ENCODE results near the gene RNF227.

DNA sequence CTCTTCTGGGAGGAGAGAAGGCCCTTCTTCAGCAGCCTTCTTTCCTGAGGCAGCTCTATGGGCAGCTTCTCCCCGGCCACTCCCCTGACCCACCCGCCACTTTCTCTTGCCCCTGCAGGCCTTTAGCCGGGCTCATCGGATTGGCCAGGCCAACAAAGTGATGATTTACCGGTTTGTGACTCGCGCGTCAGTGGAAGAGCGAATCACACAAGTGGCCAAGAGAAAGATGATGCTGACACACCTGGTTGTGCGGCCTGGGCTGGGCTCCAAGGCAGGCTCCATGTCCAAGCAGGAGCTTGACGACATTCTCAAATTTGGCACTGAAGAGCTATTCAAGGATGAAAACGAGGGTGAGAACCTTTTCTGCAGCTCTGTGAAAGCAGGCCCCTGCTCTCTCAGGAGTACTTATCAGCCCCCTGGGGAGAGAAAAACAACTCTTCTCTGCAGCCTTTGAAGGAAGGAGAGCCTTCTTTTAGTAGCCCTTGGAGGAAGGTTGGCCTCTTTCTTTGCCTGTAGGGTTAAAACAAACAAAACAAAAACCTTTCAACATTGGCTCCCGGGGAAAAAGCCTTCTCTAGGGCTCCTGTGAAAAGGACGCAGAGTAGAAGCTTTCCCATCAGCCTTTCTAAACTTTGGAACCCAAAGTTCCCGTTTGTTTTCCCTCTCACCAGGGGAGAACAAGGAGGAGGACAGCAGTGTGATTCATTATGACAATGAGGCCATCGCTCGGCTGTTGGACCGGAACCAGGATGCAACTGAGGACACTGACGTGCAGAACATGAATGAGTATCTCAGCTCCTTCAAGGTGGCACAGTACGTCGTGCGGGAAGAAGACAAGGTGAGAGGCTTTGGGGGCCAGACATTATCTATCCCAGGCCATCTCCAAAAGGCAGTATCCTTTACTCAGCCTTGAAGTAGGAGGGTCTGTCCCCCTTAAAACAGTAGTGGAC, 12.7 kb downstream of the RNF227 start:
- TF ChIP-seq EZH2 (IDR thresholded peaks at IDR 0.05; ENCODE audit: borderline replicate concordance, low read depth, low read length, poor library complexity, severe bottlenecking), result no peak
- TF ChIP-seq, protein P1, sequence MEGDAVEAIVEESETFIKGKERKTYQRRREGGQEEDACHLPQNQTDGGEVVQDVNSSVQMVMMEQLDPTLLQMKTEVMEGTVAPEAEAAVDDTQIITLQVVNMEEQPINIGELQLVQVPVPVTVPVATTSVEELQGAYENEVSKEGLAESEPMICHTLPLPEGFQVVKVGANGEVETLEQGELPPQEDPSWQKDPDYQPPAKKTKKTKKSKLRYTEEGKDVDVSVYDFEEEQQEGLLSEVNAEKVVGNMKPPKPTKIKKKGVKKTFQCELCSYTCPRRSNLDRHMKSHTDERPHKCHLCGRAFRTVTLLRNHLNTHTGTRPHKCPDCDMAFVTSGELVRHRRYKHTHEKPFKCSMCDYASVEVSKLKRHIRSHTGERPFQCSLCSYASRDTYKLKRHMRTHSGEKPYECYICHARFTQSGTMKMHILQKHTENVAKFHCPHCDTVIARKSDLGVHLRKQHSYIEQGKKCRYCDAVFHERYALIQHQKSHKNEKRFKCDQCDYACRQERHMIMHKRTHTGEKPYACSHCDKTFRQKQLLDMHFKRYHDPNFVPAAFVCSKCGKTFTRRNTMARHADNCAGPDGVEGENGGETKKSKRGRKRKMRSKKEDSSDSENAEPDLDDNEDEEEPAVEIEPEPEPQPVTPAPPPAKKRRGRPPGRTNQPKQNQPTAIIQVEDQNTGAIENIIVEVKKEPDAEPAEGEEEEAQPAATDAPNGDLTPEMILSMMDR (conservative IDR thresholded peaks at IDR 0.05; ENCODE audit: low read depth, low read length), result no peak

Data from A673 (cell line).